G401.6 (cell line): ENCODE data around the gene HEMGN.
A peak's percentile ranks its signal among the peaks of the same experiment; 100 is the strongest.
"Not testable (repeated sequence)": the region's sequence is repeated elsewhere in the genome, so short reads cannot be mapped to it uniquely, and the experiment has no call there.

Experiments used
- FAIRE-seq: peaks from 2 replicates; lab custom pipeline; 2012; peaks lifted over from hg19 to GRCh38; lab: Jason Lieb, UNC

HEMGN gene

GRCh38 chr9:97938081-97938644, at the start of gene HEMGN:
Gene HEMGN, minus strand, starts transcription at chr9:97938172. Its CDS starts 36 bp downstream, at chr9:97938136.
- FAIRE-seq: no peak

DNA sequence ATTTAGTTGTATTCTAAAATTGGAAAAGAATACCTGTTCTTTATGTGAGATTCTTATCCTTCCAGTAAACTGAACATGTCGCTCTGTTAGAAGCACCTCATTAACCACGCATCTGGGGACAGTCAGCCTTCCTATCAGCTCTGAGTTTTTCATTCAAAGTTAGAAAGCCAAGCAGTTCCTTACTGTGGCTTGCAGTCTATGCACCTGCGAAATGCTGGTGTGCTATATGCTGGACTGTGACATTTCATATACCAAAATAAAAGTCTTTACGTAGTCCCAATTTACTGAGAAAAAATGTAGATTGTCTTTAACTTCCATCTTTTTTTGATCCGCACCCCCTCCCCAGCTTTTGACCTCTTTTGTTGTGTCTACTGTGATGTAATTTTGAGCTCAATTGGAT, 49.5 kb upstream of the HEMGN start:
- FAIRE-seq: no peak

- no peak for FAIRE-seq
These were observed 47.3 kb upstream of the HEMGN start for GRCh38 chr9:97985058-97985861.

DNA sequence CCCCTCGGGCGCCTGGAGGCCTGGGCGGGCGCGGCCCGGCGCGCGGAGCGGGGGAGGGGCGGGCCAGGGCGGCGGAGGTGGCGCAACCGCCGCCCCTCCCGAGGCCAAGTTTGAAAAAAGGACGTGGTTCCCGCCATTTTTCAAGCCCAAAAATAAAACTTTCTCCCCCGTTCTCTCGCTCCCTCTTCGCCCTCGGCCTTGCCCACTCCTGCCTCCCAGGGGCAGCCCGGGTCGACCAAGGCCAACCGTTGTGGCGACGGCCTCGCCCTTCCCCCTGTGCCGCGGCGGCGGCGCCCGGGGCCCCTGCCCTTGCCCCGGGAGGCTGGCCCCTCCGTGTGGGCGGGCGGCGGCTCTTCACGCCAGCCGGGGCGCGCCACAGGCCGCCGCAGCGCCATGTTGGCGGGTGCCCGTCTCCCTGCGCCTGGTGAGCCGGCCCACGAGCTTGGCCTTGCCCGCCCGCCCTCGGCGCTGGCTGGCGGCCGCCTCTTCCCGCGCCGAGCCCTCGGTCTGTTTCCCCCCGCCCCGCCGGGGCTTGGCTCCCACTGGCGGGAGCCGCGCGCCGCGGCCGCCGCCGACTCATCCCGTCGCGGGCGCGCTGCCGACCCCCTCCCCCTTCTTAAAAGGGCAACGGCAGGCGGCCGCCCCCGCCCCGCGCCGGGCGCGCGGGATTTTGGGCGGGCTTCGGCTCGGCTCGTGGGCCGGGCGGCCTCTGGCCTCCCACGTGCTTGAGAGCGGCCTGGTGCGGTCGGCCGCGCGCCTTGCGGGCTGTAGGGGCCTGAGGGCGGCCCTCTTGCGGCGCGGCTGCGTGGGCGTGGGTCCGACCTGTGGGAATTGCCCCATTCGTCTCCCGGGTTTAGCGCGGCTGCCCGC, 46.5 kb upstream of the HEMGN start:
- no peak for FAIRE-seq

DNA sequence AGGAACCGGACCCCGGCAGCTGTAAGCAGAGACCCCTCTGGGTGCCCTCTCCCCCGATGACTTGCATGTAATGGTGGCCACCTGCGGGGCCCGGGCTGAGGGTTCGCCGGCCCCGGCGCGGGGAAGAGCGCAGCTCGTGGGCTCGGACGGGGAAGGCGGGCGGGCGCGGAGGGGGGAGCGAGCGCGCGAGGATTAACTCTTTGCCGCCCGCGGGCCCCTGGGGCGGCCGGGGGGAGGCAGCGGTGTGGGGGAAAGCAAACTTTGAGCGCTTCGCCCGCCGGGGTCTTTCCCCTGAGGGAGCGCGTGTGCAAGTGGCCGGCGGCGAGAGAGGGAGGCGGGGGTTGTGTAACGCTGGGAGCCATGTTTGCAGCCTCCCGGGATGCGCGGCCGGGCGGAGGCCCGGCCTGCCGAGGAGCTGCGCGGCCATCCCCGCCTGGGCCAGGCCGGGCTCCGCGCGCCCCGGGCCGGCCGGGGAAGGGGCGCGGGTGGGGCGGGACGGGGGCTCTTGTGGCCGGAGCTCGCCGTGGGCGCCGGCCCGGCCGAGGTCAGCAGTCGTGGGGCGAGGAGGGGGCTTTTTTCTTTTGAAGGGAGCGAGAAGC, 45.7 kb upstream of the HEMGN start:
- no peak for FAIRE-seq

DNA sequence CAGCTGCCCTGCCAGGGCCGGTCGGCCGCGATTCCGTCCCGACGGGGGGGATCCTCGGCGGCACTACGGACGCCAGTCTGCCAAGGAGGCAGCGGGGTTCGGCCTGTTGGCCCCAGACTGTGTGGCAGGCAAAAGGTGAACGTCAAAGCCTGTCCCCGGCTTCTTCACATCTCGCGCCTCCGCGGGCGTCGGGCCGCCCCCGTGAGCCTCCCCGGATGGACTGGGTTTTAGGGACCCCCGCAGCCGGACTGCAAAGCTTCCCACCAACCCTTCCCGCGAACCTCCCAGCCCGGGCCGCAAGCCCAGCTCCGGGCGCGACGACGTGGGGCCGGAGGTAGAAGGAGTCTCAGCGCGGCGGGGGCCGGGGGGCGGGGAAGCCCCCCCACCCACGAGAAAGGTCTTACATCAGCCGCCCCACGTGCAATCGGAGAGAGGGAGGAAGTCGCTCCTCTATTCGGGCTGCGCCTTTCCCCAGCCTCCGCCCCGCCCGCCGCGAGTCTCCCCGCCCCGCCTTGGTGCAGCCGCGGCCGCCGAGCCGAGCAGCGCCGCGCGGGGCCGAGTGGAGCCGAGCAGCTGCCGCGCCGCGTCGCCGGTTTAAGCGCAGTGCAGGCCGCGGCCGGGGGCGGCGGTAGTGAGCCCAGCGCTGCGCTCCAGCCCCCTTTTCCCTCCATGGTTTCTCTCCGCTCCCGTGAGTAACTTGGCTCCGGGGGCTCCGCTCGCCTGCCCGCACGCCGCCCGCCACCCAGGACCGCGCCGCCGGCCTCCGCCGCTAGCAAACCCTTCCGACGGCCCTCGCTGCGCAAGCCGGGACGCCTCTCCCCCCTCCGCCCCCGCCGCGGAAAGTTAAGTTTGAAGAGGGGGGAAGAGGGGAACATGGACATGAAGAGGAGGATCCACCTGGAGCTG, 45.0 kb upstream of the HEMGN start, which contains the start of gene ANP32B:
TSS of gene ANP32B (plus strand) at position 659 of the 906 bp plus-strand sequence. CDS start at position 874, 215 bp downstream.
- FAIRE-seq: no peak

DNA sequence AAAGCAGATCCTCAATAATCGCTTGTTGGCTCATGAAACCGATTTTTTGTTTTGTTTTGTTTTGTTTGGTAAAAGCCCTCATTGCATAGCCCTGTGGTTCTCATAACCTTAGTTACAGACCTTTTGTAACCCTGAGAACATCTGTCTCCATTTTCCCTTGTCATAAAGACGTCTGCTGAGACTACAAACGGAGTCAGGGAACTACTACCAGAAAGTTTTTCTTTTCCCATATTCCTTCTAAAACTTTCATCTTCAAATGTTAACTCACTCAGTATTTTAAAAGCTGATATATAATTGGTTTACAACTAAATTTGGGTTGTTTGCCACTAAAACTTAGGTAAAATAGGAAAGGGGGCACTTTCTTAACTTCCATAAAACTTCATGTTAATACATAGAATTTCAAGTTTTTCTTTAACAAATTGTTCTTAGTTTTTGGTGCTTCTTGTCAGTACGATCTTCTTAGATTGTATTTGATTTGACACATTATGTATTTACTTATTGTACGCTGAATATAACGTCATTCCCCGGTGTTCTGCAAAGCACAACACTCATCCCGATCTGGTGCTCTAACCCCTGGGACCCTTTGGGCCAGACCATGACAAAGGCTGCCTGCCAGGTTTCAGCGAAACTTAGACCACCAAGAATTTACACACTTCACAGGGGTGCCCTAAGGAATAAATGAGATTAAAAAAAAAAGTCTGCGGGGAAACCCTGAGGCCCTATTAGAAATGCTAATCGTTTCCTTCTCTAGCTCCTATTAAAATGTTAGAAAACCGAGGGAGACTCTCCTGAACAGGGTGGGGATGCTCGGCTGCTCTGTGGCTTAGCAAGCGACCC, 44.1 kb upstream of the HEMGN start:
- FAIRE-seq: peak; percentile 68

GRCh38 chr9:97980918-97981845, 43.2 kb upstream of the HEMGN start:
- no peak for FAIRE-seq

GRCh38 chr9:97980479-97980803, 42.5 kb upstream of the HEMGN start:
- FAIRE-seq: no peak

GRCh38 chr9:97979788-97980478, 42.0 kb upstream of the HEMGN start:
- FAIRE-seq: no peak

GRCh38 chr9:97978371-97979130, 40.6 kb upstream of the HEMGN start:
- no peak for FAIRE-seq

DNA sequence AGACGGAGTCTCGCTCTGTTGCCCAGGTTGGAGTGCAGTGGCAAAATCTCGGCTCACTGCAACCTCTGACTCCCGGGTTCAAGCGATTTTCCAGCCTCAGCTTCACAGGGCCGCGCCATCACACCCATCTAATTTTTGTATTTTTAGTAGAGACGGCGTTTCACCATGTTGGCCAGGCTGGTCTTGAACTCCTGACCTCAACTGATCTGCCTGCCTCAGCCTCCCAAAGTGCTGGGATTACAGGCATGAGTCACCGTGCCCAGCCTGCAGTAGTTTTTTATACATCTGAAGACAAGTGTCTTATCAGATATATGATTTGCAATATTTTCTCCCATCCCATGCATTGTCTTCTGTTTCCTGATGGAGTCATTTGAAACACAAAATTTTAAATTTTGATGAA, 38.7 kb upstream of the HEMGN start:
- not testable (repeated sequence) for FAIRE-seq

DNA sequence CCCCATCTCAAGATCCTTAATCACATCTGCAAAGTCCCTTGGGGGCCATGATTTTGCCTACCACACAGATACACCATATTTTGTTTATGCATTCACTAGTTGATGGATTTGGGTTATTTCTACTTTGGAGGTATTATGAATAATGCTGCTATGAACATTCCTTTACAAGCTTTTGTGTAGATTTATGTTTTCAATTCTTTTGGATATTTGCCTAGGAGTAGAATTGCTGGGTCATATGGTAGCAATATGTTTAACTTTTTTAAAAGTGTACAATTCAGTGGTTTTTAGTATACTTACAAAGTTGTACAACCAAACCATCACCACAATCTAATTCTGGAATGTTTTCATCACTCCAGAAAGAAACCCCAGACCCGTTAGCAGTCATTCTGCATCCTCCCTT, 37.4 kb upstream of the HEMGN start:
- FAIRE-seq: no peak

DNA sequence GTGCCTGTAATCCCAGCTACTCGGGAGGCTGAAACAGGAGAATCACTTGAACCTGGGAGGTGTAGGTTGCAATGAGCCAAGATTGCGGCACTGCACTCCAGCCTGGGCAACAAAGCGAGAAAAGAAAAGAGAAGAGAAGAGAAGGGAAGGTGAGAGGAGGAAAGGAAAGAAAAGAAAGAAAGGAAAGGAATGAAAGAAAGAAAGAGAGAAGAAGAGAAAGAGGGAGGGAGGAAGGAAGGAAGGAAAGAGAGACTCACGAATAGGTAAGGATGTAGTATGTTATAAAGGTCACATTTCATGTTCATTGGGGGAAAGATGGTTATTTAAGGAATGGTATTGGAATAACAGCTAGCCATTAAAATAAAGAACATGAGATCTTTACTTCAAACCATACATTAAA, 34.8 kb upstream of the HEMGN start:
- no peak for FAIRE-seq

- no peak for FAIRE-seq
These were observed 32.2 kb upstream of the HEMGN start for GRCh38 chr9:97970165-97970564.

- no peak for FAIRE-seq
These were observed 31.0 kb upstream of the HEMGN start for GRCh38 chr9:97969014-97969413.

DNA sequence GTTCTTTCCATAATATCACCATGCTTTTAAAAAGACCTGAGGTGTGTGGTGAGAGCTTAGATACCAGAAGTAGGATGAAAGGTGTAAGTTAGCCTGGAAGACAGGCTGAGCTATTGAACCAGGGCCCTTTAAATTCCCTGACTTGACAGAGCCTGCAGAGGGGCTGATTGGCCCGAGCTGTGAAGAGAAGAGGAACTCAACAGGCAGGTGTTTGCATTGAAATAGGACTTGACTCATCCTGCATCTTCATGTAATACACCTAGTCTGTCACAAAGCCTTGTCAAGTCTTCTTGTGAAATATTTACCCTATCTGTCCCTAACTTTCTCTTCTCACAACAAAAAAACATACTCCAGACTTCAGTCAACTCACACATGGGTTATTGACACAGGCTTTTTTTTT, 28.5 kb upstream of the HEMGN start:
- no peak for FAIRE-seq

DNA sequence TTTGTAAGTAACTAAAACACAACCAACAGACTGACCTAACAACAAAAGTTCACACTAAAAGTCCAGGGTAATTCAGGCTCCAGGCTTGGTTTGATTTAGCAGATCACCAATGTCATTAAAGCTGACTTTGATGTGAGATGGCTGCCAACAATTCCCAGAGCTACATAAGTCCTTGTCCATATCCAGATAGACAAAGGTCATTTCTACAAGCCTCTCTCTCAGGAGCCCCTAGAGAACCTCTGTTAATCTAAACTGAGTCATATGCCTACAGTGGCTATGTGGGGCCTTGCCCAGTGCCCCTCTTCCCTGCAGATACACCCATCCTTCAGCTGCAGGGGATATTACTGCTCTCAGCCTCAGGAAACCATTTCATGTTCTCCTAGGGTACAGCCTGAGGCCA, 26.9 kb upstream of the HEMGN start:
- FAIRE-seq: no peak
